Activated naive CD4-positive, alpha-beta T cell treated with anti-CD3 and anti-CD28 coated beads for 36 hours (primary cell): ENCODE data around the gene ATP6V1G1. TPM values are rescaled to one million over a fixed set of nuclear protein-coding genes. Genes with fewer than 3 reads are reported as not detected.

Experiments used
- CTCF ChIA-PET: fragments of 350-600 bp; sonication (Branson Sonifier 250); formaldehyde crosslinking; loops from one replicate; lab custom pipeline; 2021; ENCODE audit warnings: antibody characterized with exemption; lab: Charles Lee
- DNase-seq: peaks from one replicate; pipeline ENCODE4 v3.0.0-alpha.2; 2020
- H3K27ac Mint-ChIP-seq: one replicate; pipeline ENCODE4 v1.8.0; 2021; ENCODE audit warnings: mild to moderate bottlenecking, mixed read lengths
- H3K27me3 Mint-ChIP-seq: one replicate; pipeline ENCODE4 v1.8.0; 2021; ENCODE audit warnings: low read depth, mixed read lengths
- H3K36me3 Mint-ChIP-seq: one replicate; pipeline ENCODE4 v1.8.0; 2021; ENCODE audit warnings: low read depth, mixed read lengths
- H3K4me1 Mint-ChIP-seq: one replicate; pipeline ENCODE4 v1.8.0; 2021; ENCODE audit warnings: low read depth, mixed read lengths
- H3K4me3 Mint-ChIP-seq: one replicate; pipeline ENCODE4 v1.8.0; 2021; ENCODE audit warnings: mild to moderate bottlenecking, moderate library complexity, mixed read lengths
- H3K9me3 Mint-ChIP-seq: one replicate; pipeline ENCODE4 v1.8.0; 2021; ENCODE audit warnings: mixed read lengths
- intact Hi-C: fragments of 100-400 bp; cut with micrococcal nuclease; formaldehyde crosslinking; loops from one replicate; pipeline ENCODE4 v1.15.1; 2023
- total RNA-seq, 2 experiments: library from RNA; stranded (reverse); gene quantifications; one replicate each; pipeline ENCODE4 v1.2.3, GENCODE V29; 2021

Gene ATP6V1G1
- total RNA-seq, 2 experiments from 2014 or later: 26.7 to 28.8 TPM

DNA sequence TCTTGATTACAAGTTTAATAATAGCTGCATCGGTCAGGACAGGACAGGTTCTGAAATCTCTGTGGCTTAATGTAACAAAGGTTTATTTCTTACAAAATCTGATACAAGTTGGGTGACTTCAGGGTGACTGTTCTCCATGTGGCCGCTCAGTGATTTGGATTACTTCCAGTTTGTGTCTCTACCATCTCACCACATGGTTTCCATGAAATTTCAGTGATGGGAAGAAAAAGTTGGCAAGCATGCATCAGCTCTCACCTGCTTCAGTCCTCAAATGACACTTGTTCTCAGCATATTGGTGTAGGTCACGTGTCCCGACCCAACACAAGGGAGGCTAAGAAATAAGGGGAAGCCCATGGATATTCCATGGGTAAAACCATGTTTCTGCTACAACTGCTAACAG lies 15.7 kb downstream of the ATP6V1G1 start:
- H3K4me1 Mint-ChIP-seq: peaks cover under 1% of the 10 kb centered on the region
- peaks cover 7% of the 10 kb centered on the region for H3K9me3 Mint-ChIP-seq
- intact Hi-C loops: no loop called here
- no peak overlapping the region for H3K4me3 Mint-ChIP-seq
- no peak for DNase-seq
- no peak overlapping the region for H3K27ac Mint-ChIP-seq
- H3K27me3 Mint-ChIP-seq: no peaks in the 10 kb centered on the region
- CTCF ChIA-PET: interaction anchor here (1.0 kb wide), 1 partner anchor 35 kb away, joined by 3 read pairs; no protein-coding TSS in a partner anchor
- peaks cover 31% of the 10 kb centered on the region for H3K36me3 Mint-ChIP-seq

DNA sequence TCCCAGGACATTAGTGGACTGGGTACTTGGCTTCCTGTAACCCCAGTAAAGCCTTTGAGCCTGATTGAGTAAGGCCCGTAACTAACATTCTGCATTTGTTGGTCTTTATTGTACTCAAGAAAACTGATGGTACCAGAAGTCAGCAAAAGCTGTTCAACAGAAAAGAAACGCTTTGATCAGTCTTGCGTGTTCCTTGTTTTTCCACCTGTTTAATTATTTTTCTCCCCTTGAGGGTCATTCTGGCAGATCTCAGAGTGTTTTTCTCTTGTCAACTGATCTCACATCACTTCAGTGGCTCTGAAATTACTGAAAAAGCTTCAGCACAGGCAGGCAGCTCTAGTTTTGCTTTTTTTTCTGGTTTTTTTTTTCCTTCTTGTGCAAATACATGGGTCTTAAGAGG lies 17.4 kb downstream of the ATP6V1G1 start:
- H3K27ac Mint-ChIP-seq: no peak overlapping the region
- intact Hi-C loops: no loop called here
- no peak overlapping the region for H3K4me3 Mint-ChIP-seq
- no peaks in the 10 kb centered on the region for H3K27me3 Mint-ChIP-seq
- peaks cover 7% of the 10 kb centered on the region for H3K9me3 Mint-ChIP-seq
- H3K4me1 Mint-ChIP-seq: peaks cover 6% of the 10 kb centered on the region
- CTCF ChIA-PET: interaction anchor here (0.6 to 3.6 kb wide), 2 partner anchors 12 to 502 kb away, joined by 3 to 17 read pairs; no protein-coding TSS in a partner anchor
- DNase-seq: no peak
- peaks cover 20% of the 10 kb centered on the region for H3K36me3 Mint-ChIP-seq

DNA sequence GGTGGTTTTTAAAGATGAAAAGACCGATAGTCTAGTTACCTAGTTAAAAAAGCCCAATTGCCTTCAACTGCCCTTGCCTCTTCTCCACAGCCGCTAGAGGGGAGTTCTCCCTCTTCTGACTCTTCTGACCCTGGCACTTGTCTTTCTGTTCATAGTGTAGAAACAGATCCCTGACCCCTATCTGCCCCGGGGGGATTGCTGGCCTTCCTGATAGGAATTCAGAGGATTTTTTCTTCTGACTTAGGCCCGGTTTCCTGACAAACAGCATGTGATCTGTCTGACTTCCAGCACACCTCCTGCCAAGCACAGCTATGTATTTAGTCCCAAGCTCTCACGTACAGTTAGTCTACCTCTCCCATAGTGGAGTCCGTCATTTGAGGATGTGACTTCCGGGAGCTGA lies 18.5 kb downstream of the ATP6V1G1 start:
- no peak for DNase-seq
- H3K36me3 Mint-ChIP-seq: peaks cover 17% of the 10 kb centered on the region
- H3K4me1 Mint-ChIP-seq: peaks cover 14% of the 10 kb centered on the region
- intact Hi-C loops: no loop called here
- H3K27me3 Mint-ChIP-seq: no peaks in the 10 kb centered on the region
- H3K4me3 Mint-ChIP-seq: no peak overlapping the region
- H3K27ac Mint-ChIP-seq: no peak overlapping the region
- peaks cover 7% of the 10 kb centered on the region for H3K9me3 Mint-ChIP-seq
- CTCF ChIA-PET: interaction anchor here (0.7 to 3.6 kb wide), 3 partner anchors 14 to 175 kb away, joined by 3 to 17 read pairs (median 3); no protein-coding TSS in a partner anchor

DNA sequence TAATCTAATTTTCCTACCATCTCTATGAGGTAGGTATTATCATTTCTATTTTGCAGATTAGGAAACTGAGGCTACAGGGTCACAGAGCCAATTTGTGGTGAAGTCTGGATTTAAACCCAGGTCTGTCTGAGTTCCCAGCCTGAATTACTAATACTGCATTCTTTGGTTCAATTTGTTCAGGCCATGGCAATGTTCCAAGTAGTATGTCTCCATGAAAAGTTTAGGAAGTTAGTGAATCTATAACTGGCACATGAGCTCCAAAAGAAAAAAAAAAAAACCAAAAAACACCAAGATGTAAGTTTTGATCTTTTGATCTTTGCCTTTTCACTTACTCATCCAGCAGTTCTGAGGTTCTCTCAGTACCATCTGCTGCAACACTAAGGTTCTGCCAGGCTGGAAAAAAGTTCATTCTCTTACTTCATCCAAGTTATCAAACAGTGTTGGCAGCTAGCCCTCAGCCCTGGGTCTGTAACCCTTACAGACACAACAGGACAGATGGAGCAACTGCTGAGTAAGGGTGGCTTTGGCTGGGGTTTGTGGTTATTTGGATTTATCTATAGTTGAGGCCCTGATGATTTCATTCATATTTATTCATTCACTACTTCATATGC lies 19.1 kb downstream of the ATP6V1G1 start:
- H3K27ac Mint-ChIP-seq: no peak overlapping the region
- peaks cover 11% of the 10 kb centered on the region for H3K36me3 Mint-ChIP-seq
- H3K9me3 Mint-ChIP-seq: peaks cover 3% of the 10 kb centered on the region
- intact Hi-C loops: no loop called here
- H3K27me3 Mint-ChIP-seq: no peaks in the 10 kb centered on the region
- DNase-seq: no peak
- H3K4me3 Mint-ChIP-seq: no peak overlapping the region
- peaks cover 14% of the 10 kb centered on the region for H3K4me1 Mint-ChIP-seq
- CTCF ChIA-PET: interaction anchor here (0.7 to 3.6 kb wide), 3 partner anchors 14 to 176 kb away, joined by 3 to 17 read pairs (median 3); no protein-coding TSS in a partner anchor

DNA sequence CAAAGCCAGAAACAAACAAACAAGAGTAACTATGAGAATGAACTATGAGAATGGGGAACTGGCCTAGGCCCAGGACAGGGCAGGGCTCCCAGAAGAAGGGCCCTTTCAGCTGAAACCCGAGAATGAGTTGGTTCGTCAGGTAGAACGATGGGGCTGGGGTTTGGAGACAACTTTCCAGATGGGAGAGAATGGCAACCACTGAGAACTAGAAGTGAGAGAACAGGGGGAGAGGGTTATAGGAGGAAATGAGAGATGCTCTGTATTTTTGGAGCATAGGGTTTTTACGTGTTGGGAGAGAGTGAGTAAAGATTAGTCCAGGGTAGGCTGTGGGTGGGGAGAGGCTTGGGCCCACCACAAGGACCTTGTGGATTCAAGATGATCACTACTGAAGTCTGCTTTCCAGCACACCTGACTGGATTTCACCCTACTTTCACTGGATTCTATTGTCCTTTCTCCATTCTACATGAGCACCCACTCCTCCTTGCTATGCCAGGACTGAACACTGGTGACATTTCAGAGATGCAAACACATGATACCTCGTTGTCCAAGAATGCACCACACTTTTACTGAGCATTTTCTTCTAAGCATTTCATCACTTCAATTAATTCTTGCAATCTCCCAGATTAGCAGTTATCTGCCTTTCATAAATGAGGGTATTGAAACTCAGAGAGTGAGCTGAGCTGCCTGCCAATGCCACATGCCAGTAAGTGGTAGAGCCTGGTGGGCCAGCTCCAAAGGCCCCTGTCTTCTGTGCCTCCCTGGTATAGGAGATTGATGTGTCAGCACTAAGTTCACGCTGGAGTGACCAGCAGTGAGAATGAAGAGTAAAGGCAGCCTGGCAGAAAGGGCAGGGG lies 20.3 kb downstream of the ATP6V1G1 start:
- Mint-ChIP-seq H3K4me1 (peaks cover 23% of the 10 kb centered on the region), H3K9me3 (no peaks in the 10 kb centered on the region), H3K27me3 (no peaks in the 10 kb centered on the region), H3K27ac (no peak overlapping the region), H3K36me3 (peaks cover 5% of the 10 kb centered on the region), H3K4me3 (no peak overlapping the region)
- CTCF ChIA-PET: interaction anchor here (0.6 to 3.6 kb wide), 2 partner anchors 15 to 45 kb away, joined by 5 to 17 read pairs; no protein-coding TSS in a partner anchor
- DNase-seq: no peak
- intact Hi-C loops: no loop called here

GRCh38 chr9:114608525-114608796 lies 20.9 kb downstream of the ATP6V1G1 start:
- CTCF ChIA-PET: interaction anchor here (0.6 kb wide), 1 partner anchor 46 kb away, joined by 5 read pairs; no protein-coding TSS in a partner anchor
- H3K27me3 Mint-ChIP-seq: no peaks in the 10 kb centered on the region
- intact Hi-C loops: no loop called here
- peaks cover 5% of the 10 kb centered on the region for H3K36me3 Mint-ChIP-seq
- peaks cover 28% of the 10 kb centered on the region for H3K4me1 Mint-ChIP-seq
- no peak overlapping the region for H3K27ac Mint-ChIP-seq
- no peak for DNase-seq
- H3K4me3 Mint-ChIP-seq: no peak overlapping the region
- H3K9me3 Mint-ChIP-seq: no peaks in the 10 kb centered on the region

DNA sequence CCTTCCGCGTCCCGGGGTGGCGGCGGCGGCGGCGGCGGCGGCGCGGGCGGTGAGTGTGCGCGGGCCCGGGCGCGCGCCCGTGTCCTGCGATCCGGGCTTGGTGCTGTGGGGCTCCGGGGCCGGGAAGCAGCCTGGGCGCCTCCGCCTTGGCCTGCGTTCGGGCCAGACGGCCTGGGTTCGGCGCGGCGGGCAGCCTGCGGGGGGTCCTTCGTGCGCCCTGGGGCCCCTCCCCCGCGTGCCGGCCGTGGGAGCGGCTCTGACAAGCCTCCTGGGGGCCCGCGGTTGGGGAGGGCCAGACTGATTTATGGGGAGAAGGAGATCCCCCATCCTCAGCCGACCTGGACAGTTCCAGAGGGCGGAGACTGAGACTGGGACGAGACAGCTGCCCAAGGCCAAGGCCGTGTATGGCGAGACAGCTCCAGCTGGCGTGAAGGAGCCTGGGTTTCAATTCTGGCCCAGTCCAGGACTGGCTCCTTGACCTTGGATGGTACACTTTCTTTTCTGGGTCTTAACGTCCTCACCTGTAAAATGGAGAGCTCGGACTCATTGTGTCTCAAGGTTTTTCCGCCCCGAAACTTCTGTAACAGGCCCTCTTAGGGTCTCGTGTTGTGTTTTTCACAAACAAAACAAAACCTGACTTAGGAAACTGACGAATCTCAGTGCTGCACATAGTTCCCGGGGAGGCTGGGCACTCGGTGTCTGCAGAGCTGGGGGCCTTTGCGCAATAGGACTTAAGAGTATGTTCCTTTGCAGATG lies 24.1 kb downstream of the ATP6V1G1 start:
- H3K27me3 Mint-ChIP-seq: no peaks in the 10 kb centered on the region
- H3K36me3 Mint-ChIP-seq: peaks cover 13% of the 10 kb centered on the region
- DNase-seq: peak; percentile 37
- intact Hi-C loops: loop anchor here (1.0 to 5.0 kb wide), 6 partner anchors 19 to 263 kb away; partner anchors contain the start of gene ATP6V1G1
- CTCF ChIA-PET: interaction anchor here (0.6 to 2.3 kb wide), 5 partner anchors 19 to 201 kb away, joined by 3 to 18 read pairs (median 3); no protein-coding TSS in a partner anchor
- H3K9me3 Mint-ChIP-seq: no peaks in the 10 kb centered on the region
- peak overlapping the region; percentile 82 for H3K27ac Mint-ChIP-seq
- H3K4me3 Mint-ChIP-seq: peak overlapping the region; percentile 79
- H3K4me1 Mint-ChIP-seq: peaks cover 52% of the 10 kb centered on the region

DNA sequence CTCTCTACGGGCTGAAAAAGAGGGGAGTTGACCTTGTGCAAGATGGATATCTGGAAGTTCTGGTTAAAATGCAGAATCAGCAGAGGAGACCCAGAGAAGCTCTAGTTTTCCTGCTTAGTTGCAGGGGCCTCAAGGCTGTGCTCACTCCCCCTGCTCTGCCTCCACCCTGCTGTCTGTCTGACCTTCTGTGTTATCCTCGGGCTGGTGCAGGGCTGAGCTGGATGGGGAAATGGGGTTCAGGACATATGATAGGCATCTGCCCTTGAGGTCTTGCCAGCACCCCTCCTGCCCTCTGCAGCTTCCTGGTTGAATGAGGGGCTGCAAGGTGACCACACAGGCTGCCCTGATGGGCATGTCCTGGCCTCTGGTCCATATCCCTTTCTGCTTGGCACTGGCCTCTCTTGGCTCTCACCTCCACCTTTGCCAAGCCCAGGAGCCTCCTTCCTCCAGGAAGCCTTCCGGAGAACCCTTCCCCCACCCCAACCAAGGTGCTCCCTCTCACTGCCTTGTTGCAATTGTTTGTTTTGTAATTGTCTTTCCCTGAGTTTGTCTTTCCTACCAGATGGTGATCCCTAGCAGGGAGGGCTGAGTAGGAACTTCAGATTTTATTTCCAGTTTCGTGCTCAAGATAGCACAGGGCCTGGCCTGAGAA lies 24.8 kb downstream of the ATP6V1G1 start:
- H3K4me3 Mint-ChIP-seq: peak overlapping the region; percentile 79
- H3K9me3 Mint-ChIP-seq: no peaks in the 10 kb centered on the region
- peaks cover 16% of the 10 kb centered on the region for H3K36me3 Mint-ChIP-seq
- no peaks in the 10 kb centered on the region for H3K27me3 Mint-ChIP-seq
- CTCF ChIA-PET: interaction anchor here (0.6 to 2.3 kb wide), 8 partner anchors 8 to 202 kb away, joined by 3 to 18 read pairs (median 3); no protein-coding TSS in a partner anchor
- intact Hi-C loops: loop anchor here (1.0 to 5.0 kb wide), 5 partner anchors 20 to 264 kb away; no protein-coding TSS in a partner anchor
- peaks cover 57% of the 10 kb centered on the region for H3K4me1 Mint-ChIP-seq
- H3K27ac Mint-ChIP-seq: peak overlapping the region; percentile 82
- no peak for DNase-seq

DNA sequence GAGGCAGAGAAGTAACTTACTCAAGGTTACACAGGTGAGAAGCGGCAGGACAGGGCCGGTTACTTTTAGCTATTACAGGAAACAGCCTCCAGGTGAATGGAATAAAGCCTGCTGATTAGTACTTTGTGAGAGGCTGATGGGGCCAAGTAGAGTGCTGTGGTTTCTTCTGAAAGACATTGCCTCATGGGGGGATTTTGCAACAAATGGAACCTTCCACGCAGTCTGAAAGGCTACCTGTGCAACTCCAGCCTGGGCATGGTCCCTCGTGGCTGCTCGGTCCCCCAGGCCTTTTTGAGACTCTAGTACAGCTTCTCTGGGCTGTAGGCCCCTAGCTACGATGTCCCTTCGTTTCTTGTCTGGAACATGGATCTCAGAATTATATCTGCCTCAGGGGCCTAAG lies 25.5 kb downstream of the ATP6V1G1 start:
- Mint-ChIP-seq H3K27ac (peak overlapping the region; percentile 82), H3K9me3 (no peaks in the 10 kb centered on the region), H3K4me1 (peaks cover 57% of the 10 kb centered on the region), H3K36me3 (peaks cover 16% of the 10 kb centered on the region), H3K4me3 (peak overlapping the region; percentile 79), H3K27me3 (no peaks in the 10 kb centered on the region)
- intact Hi-C loops: loop anchor here (2.0 to 5.0 kb wide), 2 partner anchors 126 to 264 kb away; no protein-coding TSS in a partner anchor
- CTCF ChIA-PET: interaction anchor here (0.6 to 2.2 kb wide), 6 partner anchors 9 to 202 kb away, joined by 3 to 18 read pairs (median 3); no protein-coding TSS in a partner anchor
- peak; percentile 36 for DNase-seq

- no peak for DNase-seq
- H3K36me3 Mint-ChIP-seq: peaks cover 22% of the 10 kb centered on the region
- no peak overlapping the region for H3K4me3 Mint-ChIP-seq
- H3K4me1 Mint-ChIP-seq: peaks cover 60% of the 10 kb centered on the region
- intact Hi-C loops: loop anchor here (2.0 to 5.0 kb wide), 2 partner anchors 127 to 265 kb away; no protein-coding TSS in a partner anchor
- CTCF ChIA-PET: interaction anchor here (1.0 to 2.0 kb wide), 4 partner anchors 21 to 202 kb away, joined by 3 to 6 read pairs (median 4); no protein-coding TSS in a partner anchor
- H3K9me3 Mint-ChIP-seq: no peaks in the 10 kb centered on the region
- H3K27ac Mint-ChIP-seq: peak overlapping the region; percentile 82
- H3K27me3 Mint-ChIP-seq: no peaks in the 10 kb centered on the region
These were observed 26.4 kb downstream of the ATP6V1G1 start for GRCh38 chr9:114613919-114614318.

GRCh38 chr9:114614373-114614772 lies 26.8 kb downstream of the ATP6V1G1 start:
- Mint-ChIP-seq H3K27me3 (no peaks in the 10 kb centered on the region), H3K9me3 (no peaks in the 10 kb centered on the region), H3K4me1 (peaks cover 63% of the 10 kb centered on the region), H3K27ac (peak overlapping the region; percentile 41), H3K4me3 (no peak overlapping the region), H3K36me3 (peaks cover 26% of the 10 kb centered on the region)
- DNase-seq: no peak
- intact Hi-C loops: loop anchor here (5.0 kb wide), 1 partner anchor 127 kb away; no protein-coding TSS in a partner anchor
- CTCF ChIA-PET: interaction anchor here (1.0 to 2.0 kb wide), 2 partner anchors 22 to 202 kb away, joined by 3 to 6 read pairs; no protein-coding TSS in a partner anchor
